Thoracic aorta (tissue), 2 donors: ENCODE data around the gene SHMT2. TPM values are rescaled to one million over a fixed set of nuclear protein-coding genes. Genes with fewer than 3 reads are reported as not detected.

Experiments used
- ATAC-seq: fragments of 150-250 bp; one replicate; pipeline ENCODE4 v1.8.0; 2017; ENCODE audit warnings: low read depth; ENCODE audit not compliant: insufficient number of reproducible peaks, low FRiP score
- DNase-seq: peaks from one replicate; pipeline ENCODE4 v3.0.0-alpha.2; 2020; ENCODE audit warnings: low spot score
- H3K27ac ChIP-seq, 2 donors: fragments of 200-600 bp; sonication (generic); 1 replicate in 1 of 2; 2 replicates in 1 of 2; pipeline ENCODE4 v1.5.1; 2016; ENCODE audit warnings: mild to moderate bottlenecking in 2 of 2, moderate library complexity in 2 of 2
- H3K27me3 ChIP-seq: fragments of 200-600 bp; sonication (generic); replicated peaks from 2 replicates; pipeline ENCODE4 v1.6.0; 2016; ENCODE audit warnings: mild to moderate bottlenecking; ENCODE audit not compliant: insufficient read depth
- H3K36me3 ChIP-seq: fragments of 200-600 bp; sonication (generic); one replicate; pipeline ENCODE4 v1.5.1; 2016
- H3K4me1 ChIP-seq, 2 donors: fragments of 200-600 bp; sonication (generic); 1 replicate in 1 of 2; 2 replicates in 1 of 2; pipeline versions ENCODE4 v1.5.1 to v1.6.0; 2016; ENCODE audit warnings: low read depth in 2 of 2, mild to moderate bottlenecking in 1 of 2; ENCODE audit not compliant: control insufficient read depth in 1 of 2
- H3K4me3 ChIP-seq: fragments of 200-600 bp; sonication (generic); 2 replicates; pipeline ENCODE4 v1.5.1; 2016; ENCODE audit warnings: mild to moderate bottlenecking
- H3K9me3 ChIP-seq: fragments of 200-600 bp; sonication (generic); 2 replicates; pipeline ENCODE4 v1.5.1; 2016
- CTCF ChIP-seq: fragments of 200-600 bp; sonication (generic); IDR thresholded peaks from one replicate; pipeline ENCODE4 v1.5.1; 2019; ENCODE audit warnings: antibody characterized with exemption
- total RNA-seq, 2 donors: library from RNA; depleted of rRNA; stranded (reverse); fragments of >200 nt; gene quantifications; one replicate each; pipeline versions ENCODE4 v1.1.0 to v1.2.3, GENCODE V29; 2016

Gene SHMT2
- total RNA-seq, 2 donors from 2014 or later: 57.3 to 60.4 TPM

- Histone ChIP-seq H3K27me3 (no peaks in the 10 kb centered on the region), H3K4me1 (peaks cover 18 to 38% of the 10 kb centered on the region in 2 donors), H3K9me3 (no peaks in the 10 kb centered on the region), H3K27ac (peak overlapping the region; percentile 34 to 67), H3K4me3 (peak overlapping the region; percentile 47), H3K36me3 (peaks cover 18% of the 10 kb centered on the region)
- ATAC-seq: no peak
- DNase-seq: no peak
- TF ChIP-seq CTCF: no peak
Observed at GRCh38 chr12:57235017-57235727, 5.7 kb downstream of the SHMT2 start.

- H3K27ac ChIP-seq: peak overlapping the region; percentile 34 to 67
- peaks cover 16 to 38% of the 10 kb centered on the region in 2 donors for H3K4me1 ChIP-seq
- H3K27me3 ChIP-seq: peaks cover 5% of the 10 kb centered on the region
- H3K9me3 ChIP-seq: no peaks in the 10 kb centered on the region
- ATAC-seq (no peak), DNase-seq (no peak)
- H3K4me3 ChIP-seq: peak overlapping the region; percentile 47
- peaks cover 18% of the 10 kb centered on the region for H3K36me3 ChIP-seq
- no peak for TF ChIP-seq CTCF
Observed at GRCh38 chr12:57235728-57236131, 6.2 kb downstream of the SHMT2 start.

- ATAC-seq (no peak), DNase-seq (no peak)
- Histone ChIP-seq H3K4me3 (peak overlapping the region; percentile 47), H3K4me1 (peaks cover 17 to 38% of the 10 kb centered on the region in 2 donors), H3K27me3 (peaks cover 12% of the 10 kb centered on the region), H3K27ac (peak overlapping the region; percentile 34 to 67), H3K9me3 (no peaks in the 10 kb centered on the region), H3K36me3 (peaks cover 18% of the 10 kb centered on the region)
- no peak for TF ChIP-seq CTCF
Observed at GRCh38 chr12:57236201-57236924, 6.9 kb downstream of the SHMT2 start.

GRCh38 chr12:57236925-57237595, 7.5 kb downstream of the SHMT2 start:
- peaks cover 17 to 44% of the 10 kb centered on the region in 2 donors for H3K4me1 ChIP-seq
- peak overlapping the region in 1 of 2 donors; percentile 67 for H3K27ac ChIP-seq

More at GRCh38 chr12:57236925-57237595, 7.5 kb downstream of the SHMT2 start:
- DNase-seq (no peak), ATAC-seq (no peak)
- TF ChIP-seq CTCF: no peak
- Histone ChIP-seq H3K4me3 (peak overlapping the region; percentile 47), H3K27me3 (peaks cover 18% of the 10 kb centered on the region), H3K9me3 (no peaks in the 10 kb centered on the region), H3K36me3 (peaks cover 18% of the 10 kb centered on the region)
